Chondrocyte (in vitro differentiated cells): ENCODE results near the gene LRRD1. TPM values are rescaled to one million over a fixed set of nuclear protein-coding genes. Genes with fewer than 3 reads are reported as not detected.

ENCODE experiments used
- microRNA-seq: library from miRNA; unstranded; fragments of <30 nt; microRNA quantifications from one replicate; pipeline ENCODE4 v1.2.0, GENCODE V29; 2020; ENCODE audit warnings: borderline number of aligned reads
- total RNA-seq: library from RNA; stranded (reverse); gene quantifications from 3 replicates; pipeline ENCODE4 v1.2.1, GENCODE V29; 2021

LRRD1 gene
- total RNA-seq, 1 donor from 2014 or later = 0.22 TPM

Small RNA genes lying within 50 kb of the gene (microRNA-seq; reads per million reads assigned to microRNA genes)
- not detected for gene MIR1285-1

Other genes starting within 250 kb of the LRRD1 start
- gene AKAP9, start 238.3 kb downstream of the LRRD1 start, total RNA-seq = 32.1 to 54.6 TPM (median 35.1 TPM) in 3 replicates
- 60.1 to 87.6 TPM (median 85.5 TPM) in 3 replicates for gene CYP51A1, start 44.7 kb downstream of the LRRD1 start, total RNA-seq
- gene KRIT1, start 66.8 kb upstream of the LRRD1 start, total RNA-seq = 28.0 to 32.6 TPM (median 29.7 TPM) in 3 replicates
- 65.6 to 77.7 TPM (median 76.3 TPM) in 3 replicates for gene ANKIB1, start 66.8 kb upstream of the LRRD1 start, total RNA-seq